SK-N-SH (cell line): ENCODE results near the gene PPARGC1A. TPM values are rescaled to one million over a fixed set of nuclear protein-coding genes. Genes with fewer than 3 reads are reported as not detected.

ENCODE experiments used
- CTCF ChIA-PET: fragments of 300-600, 350-600 bp; formaldehyde crosslinking; extraction: SDS; loops from one replicate; lab custom pipeline; 2021; lab: Yijun Ruan, JAX
- POLR2A ChIA-PET: fragments of 350-600 bp; sonication (Branson Sonifier 250); formaldehyde crosslinking; extraction: SDS; loops from one replicate; lab custom pipeline; 2020; ENCODE audit warnings: antibody characterized with exemption, inconsistent platforms; lab: Yijun Ruan, JAX
- DNase-seq: peaks from one replicate; pipeline ENCODE4 v3.0.0; 2012
- H2AFZ ChIP-seq: fragments of 200-600 bp; sonication (generic); 2 replicates; pipeline ENCODE4 v1.8.1; 2016; ENCODE audit warnings: antibody characterized with exemption, mild to moderate bottlenecking, low read depth
- H3F3A ChIP-seq: fragments of 200-600 bp; sonication (generic); replicated peaks from 2 replicates; pipeline ENCODE3; 2016; ENCODE audit warnings: antibody characterized with exemption, mild to moderate bottlenecking; ENCODE audit not compliant: insufficient read depth
- H3K27ac ChIP-seq, 2 experiments: fragments of 200-500 bp in 1 of 2; fragments of 200-600 bp in 1 of 2; sonication (Bioruptor generic) in 1 of 2; sonication (generic), shearing (Covaris generic) in 1 of 2; 2 replicates each; pipeline versions ENCODE4 v1.5.1 to v1.6.1; 2014 to 2016; ENCODE audit warnings: low read depth in 2 of 2, inconsistent platforms in 1 of 2, low read length in 1 of 2, mild to moderate bottlenecking in 1 of 2, mixed read lengths in 1 of 2
- H3K27me3 ChIP-seq: fragments of 200-600 bp; sonication (generic), shearing (Covaris generic); 2 replicates; pipeline ENCODE4 v1.6.1; 2016; ENCODE audit warnings: mixed run types; ENCODE audit not compliant: insufficient read depth
- H3K36me3 ChIP-seq, 2 experiments: fragments of 200-500 bp in 1 of 2; fragments of 200-600 bp in 1 of 2; sonication (Bioruptor generic) in 1 of 2; sonication (generic) in 1 of 2; replicated peaks in 1 of 2; 2 replicates each; pipeline versions ENCODE3 to v1.5.1; 2014 to 2016; ENCODE audit warnings: low read length in 1 of 2, mild to moderate bottlenecking in 1 of 2; ENCODE audit not compliant: insufficient read depth in 2 of 2, control insufficient read depth in 1 of 2
- H3K4me1 ChIP-seq, 2 experiments: fragments of 200-500 bp in 1 of 2; fragments of 200-600 bp in 1 of 2; sonication (Bioruptor generic) in 1 of 2; sonication (generic), shearing (Covaris generic) in 1 of 2; 2 replicates each; pipeline versions ENCODE4 v1.5.1 to v1.6.1; 2014 to 2016; ENCODE audit warnings: low read depth in 1 of 2, low read length in 1 of 2, mixed run types in 1 of 2; ENCODE audit not compliant: insufficient read depth in 2 of 2, control insufficient read depth in 1 of 2
- H3K4me2 ChIP-seq: fragments of 200-600 bp; sonication (generic), shearing (Covaris generic); 2 replicates; pipeline ENCODE4 v1.6.1; 2017; ENCODE audit warnings: mixed run types
- H3K4me3 ChIP-seq, 2 experiments: fragments of 200-500 bp in 1 of 2; fragments of 200-600 bp in 1 of 2; sonication (Bioruptor generic) in 1 of 2; sonication (generic), shearing (Covaris generic) in 1 of 2; 2 replicates each; pipeline versions ENCODE4 v1.5.1 to v1.8.1; 2014 to 2016; ENCODE audit warnings: low read depth in 2 of 2, inconsistent platforms in 1 of 2, low read length in 1 of 2, mild to moderate bottlenecking in 1 of 2, mixed read lengths in 1 of 2, moderate library complexity in 1 of 2
- H3K79me2 ChIP-seq: fragments of 200-600 bp; sonication (generic); 2 replicates; pipeline ENCODE4 v1.8.1; 2017; ENCODE audit warnings: mild to moderate bottlenecking; ENCODE audit not compliant: insufficient read depth
- H3K9ac ChIP-seq: fragments of 200-600 bp; sonication (generic); 2 replicates; pipeline ENCODE4 v1.6.1; 2017; ENCODE audit warnings: mixed run types
- H3K9me2 ChIP-seq: fragments of 200-600 bp; sonication (generic); 2 replicates; pipeline ENCODE4 v1.6.1; 2017; ENCODE audit warnings: mixed run types
- H3K9me3 ChIP-seq: fragments of 200-600 bp; sonication (generic); 2 replicates; pipeline ENCODE4 v1.6.1; 2017; ENCODE audit warnings: mixed run types, mild to moderate bottlenecking, moderate library complexity
- H4K20me1 ChIP-seq: fragments of 200-600 bp; sonication (generic); 2 replicates; pipeline ENCODE4 v1.6.1; 2017; ENCODE audit warnings: mild to moderate bottlenecking, mixed run types; ENCODE audit not compliant: insufficient read depth
- ELF1 ChIP-seq: IDR thresholded peaks from 2 replicates; pipeline ENCODE4 v1.4.0; 2012
- FOXJ3 ChIP-seq: sonication (generic); formaldehyde crosslinking; IDR thresholded peaks from 2 replicates; pipeline ENCODE4 v1.5.1; 2020; ENCODE audit warnings: mild to moderate bottlenecking, missing genetic modification reagents
- GATA2 ChIP-seq: sonication (generic); formaldehyde crosslinking; IDR thresholded peaks from 2 replicates; pipeline ENCODE4 v1.5.0; 2020; ENCODE audit warnings: mild to moderate bottlenecking, missing genetic modification reagents
- REST ChIP-seq: IDR thresholded peaks from 2 replicates; pipeline ENCODE4 v1.6.1; 2012; ENCODE audit warnings: mild to moderate bottlenecking, low read depth, low read length, moderate library complexity
- SIN3A ChIP-seq: IDR thresholded peaks from 2 replicates; pipeline ENCODE4 v1.6.1; 2012; ENCODE audit warnings: low read depth, mild to moderate bottlenecking, low read length, moderate library complexity, borderline replicate concordance
- TEAD4 ChIP-seq: IDR thresholded peaks from 2 replicates; pipeline ENCODE4 v1.4.0; 2012; ENCODE audit warnings: mild to moderate bottlenecking, borderline replicate concordance; ENCODE audit not compliant: insufficient read depth
- WGBS: methylation state at CpG from one replicate; pipeline ENCODE4 v1.1.6; 2017; ENCODE audit warnings: low lambda C conversion rate; 5-methylcytosine and 5-hydroxymethylcytosine counted together
- polyA plus RNA-seq, 3 experiments: library from polyadenylated mRNA; depleted of rRNA; stranded (reverse); fragments of >200 nt; gene quantifications; 2 replicates each; pipeline ENCODE4 v1.2.3, GENCODE V29; 2012
- TF ChIP-seq, protein P1 (sequence below): fragments of 150-350 bp; IDR thresholded peaks from 2 replicates; pipeline ENCODE4 v1.6.1; 2017; ENCODE audit warnings: antibody characterized with exemption, low read length, low read depth, borderline replicate concordance
- TF ChIP-seq, protein P2 (sequence below): IDR thresholded peaks from 2 replicates; pipeline ENCODE4 v1.4.0; 2012; ENCODE audit warnings: low read depth, borderline replicate concordance

Gene PPARGC1A
- polyA plus RNA-seq, 1 of the 3 experiments (the other 2 are of a cell fraction), result 0.07 TPM

GRCh38 chr4:23937173-23937572 is 47.3 kb upstream of the PPARGC1A start:
- POLR2A ChIA-PET, result no interaction called here
- 48% methylated on average over 2 of the region's 2 CpGs for WGBS

DNA sequence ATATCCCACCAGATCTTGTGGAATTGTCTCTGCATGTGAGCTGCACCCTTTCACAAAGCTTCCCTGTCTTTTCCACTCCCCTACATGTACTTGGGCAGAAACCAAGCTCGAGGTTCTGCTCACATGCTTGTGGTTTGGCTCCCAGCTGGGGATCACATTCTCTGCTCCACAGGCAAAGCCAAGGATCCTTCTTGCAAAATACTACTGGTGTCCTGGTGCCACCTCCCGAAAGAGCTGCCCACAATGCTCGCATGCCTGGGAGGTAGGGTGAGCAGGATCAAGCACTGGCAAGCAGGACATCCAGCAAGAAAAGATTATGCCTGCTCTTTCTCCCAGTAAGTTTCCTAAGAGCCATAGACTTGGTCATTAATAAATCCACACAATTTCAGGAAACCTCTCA is 45.1 kb upstream of the PPARGC1A start:
- H3K4me1 ChIP-seq, result peaks cover 0 to 8% of the 10 kb centered on the region in 2 experiments; a peak in 2 of 4 replicates
- ChIA-PET POLR2A (no interaction called here), CTCF (no interaction called here)
- 19% methylated on average over 3 of the region's 3 CpGs for WGBS
- no peak overlapping the region for H3K4me2 ChIP-seq
- H3K4me3 ChIP-seq, result no peak overlapping the region
- DNase-seq, result no peak
- TF ChIP-seq, protein P1, sequence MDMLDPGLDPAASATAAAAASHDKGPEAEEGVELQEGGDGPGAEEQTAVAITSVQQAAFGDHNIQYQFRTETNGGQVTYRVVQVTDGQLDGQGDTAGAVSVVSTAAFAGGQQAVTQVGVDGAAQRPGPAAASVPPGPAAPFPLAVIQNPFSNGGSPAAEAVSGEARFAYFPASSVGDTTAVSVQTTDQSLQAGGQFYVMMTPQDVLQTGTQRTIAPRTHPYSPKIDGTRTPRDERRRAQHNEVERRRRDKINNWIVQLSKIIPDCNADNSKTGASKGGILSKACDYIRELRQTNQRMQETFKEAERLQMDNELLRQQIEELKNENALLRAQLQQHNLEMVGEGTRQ, result no peak
- no peaks in the 10 kb centered on the region for H3K9me3 ChIP-seq
- no peaks in the 10 kb centered on the region for H3K9me2 ChIP-seq
- no peaks in the 10 kb centered on the region for H3K36me3 ChIP-seq
- no peak overlapping the region for H3K27ac ChIP-seq
- no peak overlapping the region for H3K9ac ChIP-seq
- no peak overlapping the region for H2AFZ ChIP-seq
- H4K20me1 ChIP-seq, result no peaks in the 10 kb centered on the region
- H3F3A ChIP-seq, result no peaks in the 10 kb centered on the region
- no peaks in the 10 kb centered on the region for H3K27me3 ChIP-seq
- H3K79me2 ChIP-seq, result no peaks in the 10 kb centered on the region

More at GRCh38 chr4:23937173-23937572, 47.3 kb upstream of the PPARGC1A start:
- H3K4me3 ChIP-seq, result no peak overlapping the region
- H3K9ac ChIP-seq, result no peak overlapping the region
- no peaks in the 10 kb centered on the region for H4K20me1 ChIP-seq
- no peaks in the 10 kb centered on the region for H3F3A ChIP-seq
- H3K9me2 ChIP-seq, result no peaks in the 10 kb centered on the region
- no peaks in the 10 kb centered on the region for H3K27me3 ChIP-seq
- H3K4me1 ChIP-seq, result no peaks in the 10 kb centered on the region
- no peaks in the 10 kb centered on the region for H3K9me3 ChIP-seq
- CTCF ChIA-PET, result no interaction called here
- DNase-seq, result no peak
- no peak for TF ChIP-seq ELF1
- no peak for TF ChIP-seq REST
- no peak for TF ChIP-seq SIN3A
- TF ChIP-seq TEAD4, result no peak
- TF ChIP-seq, protein P2, sequence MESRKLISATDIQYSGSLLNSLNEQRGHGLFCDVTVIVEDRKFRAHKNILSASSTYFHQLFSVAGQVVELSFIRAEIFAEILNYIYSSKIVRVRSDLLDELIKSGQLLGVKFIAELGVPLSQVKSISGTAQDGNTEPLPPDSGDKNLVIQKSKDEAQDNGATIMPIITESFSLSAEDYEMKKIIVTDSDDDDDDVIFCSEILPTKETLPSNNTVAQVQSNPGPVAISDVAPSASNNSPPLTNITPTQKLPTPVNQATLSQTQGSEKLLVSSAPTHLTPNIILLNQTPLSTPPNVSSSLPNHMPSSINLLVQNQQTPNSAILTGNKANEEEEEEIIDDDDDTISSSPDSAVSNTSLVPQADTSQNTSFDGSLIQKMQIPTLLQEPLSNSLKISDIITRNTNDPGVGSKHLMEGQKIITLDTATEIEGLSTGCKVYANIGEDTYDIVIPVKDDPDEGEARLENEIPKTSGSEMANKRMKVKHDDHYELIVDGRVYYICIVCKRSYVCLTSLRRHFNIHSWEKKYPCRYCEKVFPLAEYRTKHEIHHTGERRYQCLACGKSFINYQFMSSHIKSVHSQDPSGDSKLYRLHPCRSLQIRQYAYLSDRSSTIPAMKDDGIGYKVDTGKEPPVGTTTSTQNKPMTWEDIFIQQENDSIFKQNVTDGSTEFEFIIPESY, result no peak
- no peak for TF ChIP-seq FOXJ3 (CRISPR knock-in tag)
- no peak for TF ChIP-seq GATA2 (CRISPR knock-in tag)
- H3K4me2 ChIP-seq, result no peak overlapping the region
- H3K79me2 ChIP-seq, result no peaks in the 10 kb centered on the region
- H3K27ac ChIP-seq, result no peak overlapping the region
- H3K36me3 ChIP-seq, result no peaks in the 10 kb centered on the region
- no peak overlapping the region for H2AFZ ChIP-seq
